ENCODE results near the gene KTN1.

Gene KTN1

DNA sequence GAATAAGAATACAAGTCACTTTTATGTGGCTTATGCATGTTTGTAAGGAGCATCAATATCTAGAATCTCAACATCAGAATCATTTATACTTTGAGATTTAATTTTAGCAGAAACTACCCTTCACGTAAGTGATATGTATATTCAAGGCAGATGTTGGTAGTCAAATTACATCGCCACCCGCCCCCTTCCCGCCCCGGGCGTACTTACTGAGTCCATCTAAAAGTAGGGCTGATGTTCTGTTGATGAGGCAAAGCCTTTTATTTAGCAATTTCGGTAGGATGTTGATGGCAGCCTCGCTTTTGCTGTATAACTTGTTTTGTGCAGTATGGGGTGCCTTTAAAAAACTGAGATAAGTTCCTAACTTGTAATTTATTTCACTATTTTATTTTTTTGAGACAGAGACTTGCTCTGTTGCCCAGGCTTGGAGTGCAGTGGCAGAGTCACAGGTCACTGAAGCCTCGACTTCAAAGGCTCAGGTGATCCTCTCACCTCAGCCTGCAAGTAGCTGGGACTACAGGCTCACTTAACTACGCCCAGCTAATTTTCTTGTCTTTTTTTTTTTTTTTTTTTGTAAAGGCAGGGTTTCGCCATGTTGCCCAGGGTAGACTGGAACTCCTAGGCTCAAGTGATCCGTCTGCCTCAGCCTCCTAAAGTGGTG is 30.8 kb downstream of the KTN1 start:
- no peak for DNase-seq (ENCODE audit: low read depth in 2 of 2)

DNA sequence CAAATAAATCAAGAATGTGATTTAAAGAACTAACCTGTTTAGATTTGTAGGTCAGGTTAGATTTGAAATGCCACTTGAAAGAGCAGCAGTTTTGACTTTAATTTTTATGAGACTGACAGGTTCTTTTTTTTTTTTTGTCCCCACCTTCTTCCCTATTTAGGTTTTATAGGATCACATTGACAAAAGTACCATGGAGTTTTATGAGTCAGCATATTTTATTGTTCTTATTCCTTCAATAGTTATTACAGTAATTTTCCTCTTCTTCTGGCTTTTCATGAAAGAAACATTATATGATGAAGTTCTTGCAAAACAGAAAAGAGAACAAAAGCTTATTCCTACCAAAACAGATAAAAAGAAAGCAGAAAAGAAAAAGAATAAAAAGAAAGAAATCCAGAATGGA is 31.9 kb downstream of the KTN1 start:
- no peak for DNase-seq (ENCODE audit: low read depth in 2 of 2)

DNA sequence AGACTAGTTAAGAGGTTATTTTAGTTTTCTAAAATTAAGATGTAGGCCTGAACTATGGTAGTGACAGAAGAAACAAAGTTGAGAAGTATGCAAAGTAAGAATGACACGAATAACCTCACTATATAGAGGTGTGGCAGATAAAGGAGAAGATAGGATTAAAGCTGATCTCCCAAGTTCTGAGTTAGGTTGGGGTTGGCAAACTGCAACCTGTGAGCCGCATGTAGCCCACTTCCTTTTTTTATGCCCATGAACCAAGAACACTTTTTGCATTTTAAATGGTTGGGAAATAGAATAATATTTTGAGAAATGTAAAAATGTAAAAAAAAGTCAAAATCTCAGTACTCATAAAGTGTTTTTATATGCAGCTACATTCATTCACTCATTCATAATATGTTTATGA is 34.3 kb downstream of the KTN1 start:
- no peak for DNase-seq (ENCODE audit: low read depth in 2 of 2)

DNA sequence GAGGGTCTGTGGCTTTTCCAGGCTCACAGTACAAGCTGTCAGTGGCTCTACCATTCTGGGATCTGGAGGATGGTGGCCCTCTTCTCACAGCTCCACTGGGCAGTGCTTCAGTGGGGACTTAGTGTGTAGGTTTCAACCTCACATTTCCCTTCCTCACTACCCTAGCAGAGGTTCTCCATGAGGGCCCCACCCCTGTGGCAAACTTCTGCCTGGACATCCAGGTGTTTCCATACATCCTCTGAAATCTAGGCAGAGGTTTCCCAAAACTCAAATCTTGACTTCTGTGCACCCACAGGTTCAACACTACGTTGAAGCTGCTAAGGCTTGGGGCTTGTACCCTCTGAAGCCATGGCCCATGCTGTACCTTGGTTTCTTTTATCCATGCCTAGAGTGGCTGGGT is 40.3 kb downstream of the KTN1 start:
- no peak for DNase-seq (ENCODE audit: low read depth in 2 of 2)

DNA sequence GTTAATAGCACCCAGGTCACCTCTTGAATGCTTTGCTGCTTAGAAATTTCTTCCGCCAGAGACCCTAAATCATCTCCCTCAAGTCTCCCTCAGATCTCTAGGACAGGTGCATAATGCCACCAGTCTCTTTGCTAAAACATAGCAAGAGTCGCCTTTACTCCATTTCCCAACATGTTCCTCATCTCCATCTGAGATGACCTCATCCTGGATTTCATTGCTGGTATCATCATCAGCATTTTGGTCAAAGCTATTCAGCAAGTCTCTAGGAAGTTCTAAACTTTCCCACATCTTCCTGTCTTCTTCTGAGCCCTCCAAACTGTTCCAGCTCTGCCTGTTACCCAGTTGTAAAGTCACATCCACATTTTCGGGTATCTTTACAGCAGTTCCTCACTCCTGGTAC is 41.0 kb downstream of the KTN1 start:
- no peak for DNase-seq (ENCODE audit: low read depth in 2 of 2)

DNA sequence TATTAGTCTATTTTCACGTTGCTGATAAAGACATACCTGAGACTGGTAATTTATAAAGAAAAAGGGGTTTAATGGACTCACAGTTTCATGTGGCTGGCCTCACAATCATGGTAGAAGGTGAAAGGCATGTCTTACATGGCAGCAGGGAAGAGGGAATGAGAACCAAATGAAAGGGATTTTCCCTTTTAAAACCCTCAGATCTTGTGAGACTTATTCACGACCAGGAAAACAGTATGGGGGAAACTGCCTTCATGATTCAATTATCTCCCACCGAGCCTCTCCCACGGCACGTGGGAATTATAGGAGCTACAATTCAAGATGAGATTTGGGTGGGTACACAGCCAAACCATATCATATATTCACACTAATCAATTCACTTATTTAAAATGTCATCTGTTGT is 41.4 kb downstream of the KTN1 start:
- no peak for DNase-seq (ENCODE audit: low read depth in 2 of 2)

DNA sequence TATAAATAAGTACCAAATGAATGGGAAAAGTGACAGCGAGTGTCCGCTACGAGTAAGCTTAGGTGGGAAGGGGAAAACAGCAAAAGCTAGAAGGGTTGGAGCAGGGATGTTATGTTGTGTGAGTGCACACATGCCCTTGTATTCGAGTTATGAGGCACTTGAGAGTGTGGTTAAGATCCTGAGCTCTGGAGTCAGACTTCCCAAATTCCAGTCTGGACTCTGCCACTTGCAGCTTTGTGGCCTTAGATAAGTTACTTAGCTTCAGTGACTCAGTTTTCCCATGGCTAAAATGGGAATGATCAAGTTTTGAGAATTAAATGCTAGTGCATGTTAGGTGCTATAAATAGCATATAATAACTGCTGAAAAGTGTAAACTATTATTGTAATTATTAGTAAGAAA is 44.9 kb downstream of the KTN1 start:
- DNase-seq (ENCODE audit: low read depth in 2 of 2): no peak

DNA sequence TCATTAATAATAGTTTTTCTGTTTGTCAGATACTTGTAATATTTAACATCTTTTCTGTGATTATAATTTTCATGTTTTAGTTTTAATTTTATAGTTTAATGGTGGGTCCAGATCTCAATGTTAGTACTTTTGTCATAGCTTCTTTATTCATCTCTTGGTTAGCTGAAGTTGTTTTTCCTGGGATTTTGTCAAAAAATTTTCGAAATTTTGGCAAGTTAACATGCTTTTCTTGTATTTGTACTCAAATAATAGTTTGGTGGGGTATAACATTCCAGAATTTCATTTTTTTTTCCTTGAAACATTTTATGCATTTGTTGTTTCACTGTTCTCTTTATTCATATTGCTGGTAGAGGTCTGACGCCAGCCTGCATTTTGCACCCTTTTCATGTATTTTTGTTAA is 45.5 kb downstream of the KTN1 start:
- no peak for DNase-seq (ENCODE audit: low read depth in 2 of 2)

DNA sequence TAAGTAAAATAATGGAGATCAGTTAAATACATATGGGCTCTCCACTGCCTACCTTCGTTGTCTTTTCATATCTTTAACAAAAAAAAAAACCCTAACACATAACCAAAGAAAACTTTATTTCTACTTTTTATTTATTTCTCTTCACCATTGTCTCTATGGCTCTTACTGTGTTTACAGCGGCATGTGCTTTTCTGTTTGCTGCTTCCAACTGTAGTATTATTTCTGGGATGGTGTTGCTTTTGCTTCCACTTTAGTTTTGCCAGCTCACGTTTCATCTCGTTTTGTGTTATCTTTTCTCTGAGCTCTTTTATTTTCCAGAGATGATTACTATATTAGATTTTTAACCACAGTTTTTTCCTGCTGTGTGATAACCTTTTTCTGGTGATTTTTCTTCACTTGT is 46.1 kb downstream of the KTN1 start:
- no peak for DNase-seq (ENCODE audit: low read depth in 2 of 2)

DNA sequence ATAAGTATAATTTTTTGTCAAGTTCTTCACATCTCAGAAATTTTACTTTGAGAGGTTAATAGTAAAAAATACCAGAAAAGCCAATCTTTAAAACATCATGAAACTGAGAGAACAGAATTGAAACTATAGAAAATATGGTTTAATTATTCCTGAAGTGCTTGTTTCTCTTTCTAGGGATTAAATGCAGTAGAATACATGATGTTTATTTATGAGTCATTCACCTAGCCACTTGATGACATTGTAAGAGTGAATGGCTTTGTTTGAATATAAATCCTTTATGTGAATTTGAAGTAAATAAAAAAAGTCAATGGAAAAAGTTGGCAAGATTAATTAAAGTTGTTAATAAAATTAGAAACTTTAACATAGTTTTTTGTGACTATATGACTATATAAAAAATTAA is 48.4 kb downstream of the KTN1 start:
- no peak for DNase-seq (ENCODE audit: low read depth in 2 of 2)

DNA sequence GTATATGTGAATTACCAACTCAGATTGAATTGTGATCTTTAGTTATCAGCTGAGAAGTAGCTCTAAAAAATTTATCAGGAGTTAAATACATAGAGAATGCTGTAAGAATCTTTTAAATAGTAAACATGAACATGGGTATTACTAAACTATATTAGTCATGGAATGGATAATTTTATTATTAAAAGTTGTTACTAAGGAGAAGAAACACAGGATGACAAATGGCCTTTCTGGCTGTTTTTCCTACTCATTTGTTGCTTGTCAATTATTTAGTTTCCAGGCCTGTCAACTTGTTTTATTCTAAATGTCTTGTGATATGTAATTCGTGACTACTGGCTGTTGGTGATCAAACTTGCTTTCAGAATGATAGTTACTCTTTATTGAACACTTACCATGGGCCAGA is 58.7 kb downstream of the KTN1 start:
- DNase-seq (ENCODE audit: low read depth in 2 of 2): no peak

DNA sequence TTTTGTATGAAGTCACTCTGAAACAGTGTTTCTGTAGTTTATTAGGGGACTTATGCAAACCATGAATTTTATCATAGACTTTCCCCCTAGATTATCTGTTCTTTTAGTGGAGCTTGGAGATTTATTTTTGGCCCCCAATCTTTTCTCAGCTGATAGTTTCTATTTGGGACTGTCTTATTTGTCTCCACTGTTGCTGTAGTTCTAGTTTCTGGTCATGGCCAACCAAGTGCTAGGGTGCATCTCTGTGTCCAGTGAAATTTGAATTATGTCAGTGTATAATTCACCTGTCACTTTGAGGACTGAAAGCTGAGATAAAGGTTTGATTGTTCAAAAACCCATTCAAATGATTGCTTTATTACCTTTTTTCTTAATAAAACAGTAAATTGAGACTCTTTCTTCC is 61.3 kb downstream of the KTN1 start:
- no peak for DNase-seq (ENCODE audit: low read depth in 2 of 2)

DNA sequence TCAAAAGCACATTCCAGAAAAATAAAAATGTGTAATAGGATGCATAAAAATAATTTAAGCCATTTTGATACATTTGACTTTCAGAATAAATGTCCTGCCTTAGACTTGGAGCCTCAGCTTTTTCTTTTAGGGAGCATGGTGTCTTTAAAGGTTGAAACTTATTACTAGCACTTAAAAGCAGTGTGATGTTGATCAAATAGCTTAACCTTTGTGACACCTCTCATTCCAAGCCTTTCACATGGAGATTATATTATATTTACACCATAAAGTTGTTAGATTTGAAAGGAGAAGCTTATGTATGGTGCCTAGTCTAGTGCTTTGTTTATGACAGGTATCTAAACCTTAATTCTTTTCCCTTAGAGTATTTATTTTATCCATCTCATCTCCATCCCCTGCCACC is 61.9 kb downstream of the KTN1 start:
- DNase-seq (ENCODE audit: low read depth in 2 of 2): no peak

DNA sequence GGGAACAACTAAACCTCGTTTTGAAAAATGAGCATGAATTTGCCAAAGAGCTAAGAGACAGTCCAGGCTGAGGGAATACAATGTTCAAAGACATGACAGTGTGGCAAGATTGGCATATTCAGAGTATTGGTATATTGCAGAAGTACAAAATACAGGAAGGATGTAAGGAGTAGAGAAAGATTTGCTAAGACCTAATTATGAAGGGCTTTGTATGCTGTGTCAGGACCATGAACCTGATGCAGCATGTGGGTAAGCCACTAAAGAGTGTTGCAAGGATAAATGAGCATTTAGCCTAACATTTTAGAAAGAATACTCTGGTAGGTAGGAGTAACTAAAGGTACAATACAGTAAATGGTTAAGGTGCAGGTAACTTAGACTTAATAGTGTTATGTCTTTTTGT is 65.1 kb downstream of the KTN1 start:
- DNase-seq (ENCODE audit: low read depth in 2 of 2): no peak

DNA sequence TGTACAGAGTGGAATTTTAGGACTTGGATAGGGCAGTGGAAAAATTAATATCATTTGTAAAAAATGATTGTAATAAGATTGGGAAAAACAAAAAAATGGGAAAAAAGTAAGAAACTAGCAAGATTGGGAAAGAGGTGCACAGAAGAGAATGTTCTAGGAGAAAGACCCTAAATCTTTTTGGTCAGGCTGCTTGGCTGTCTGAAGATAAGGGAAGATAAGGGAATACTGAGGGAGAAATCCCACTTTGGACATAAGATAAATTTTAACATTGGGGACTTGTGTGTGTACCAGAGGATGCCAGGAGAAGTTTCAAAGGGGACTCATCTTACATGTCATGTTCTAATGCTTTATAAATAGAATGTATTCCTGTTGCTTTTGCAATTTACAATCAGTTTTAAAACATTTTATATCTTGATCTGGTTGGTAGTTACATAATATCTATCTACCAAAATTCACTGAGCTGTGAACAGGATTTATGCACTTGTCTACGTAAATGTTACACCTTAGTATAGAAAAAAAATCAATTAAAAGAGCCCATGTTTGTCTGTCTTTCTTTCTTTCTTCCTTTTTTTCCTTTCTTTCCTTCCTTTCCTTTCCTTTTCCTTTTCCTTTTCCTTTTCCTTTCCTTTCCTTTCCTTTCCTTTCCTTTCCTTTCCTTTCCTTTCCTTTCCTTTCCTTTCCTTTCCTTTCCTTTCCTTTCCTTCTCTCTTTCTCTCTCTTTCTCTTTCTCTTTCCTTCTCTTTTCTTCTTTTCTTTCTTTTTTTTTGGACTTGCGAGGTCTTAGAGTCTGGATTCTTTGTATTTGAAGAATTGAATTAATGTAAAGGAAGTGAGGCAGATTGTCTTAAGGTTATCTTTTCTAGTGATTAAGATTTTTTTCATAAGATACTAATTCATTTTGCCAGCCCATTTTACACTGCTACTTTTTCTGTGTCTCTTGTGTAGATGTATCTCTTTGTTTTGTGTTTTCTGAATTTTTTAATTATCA is 66.1 kb downstream of the KTN1 start:
- no peak for DNase-seq (ENCODE audit: low read depth in 2 of 2)

DNA sequence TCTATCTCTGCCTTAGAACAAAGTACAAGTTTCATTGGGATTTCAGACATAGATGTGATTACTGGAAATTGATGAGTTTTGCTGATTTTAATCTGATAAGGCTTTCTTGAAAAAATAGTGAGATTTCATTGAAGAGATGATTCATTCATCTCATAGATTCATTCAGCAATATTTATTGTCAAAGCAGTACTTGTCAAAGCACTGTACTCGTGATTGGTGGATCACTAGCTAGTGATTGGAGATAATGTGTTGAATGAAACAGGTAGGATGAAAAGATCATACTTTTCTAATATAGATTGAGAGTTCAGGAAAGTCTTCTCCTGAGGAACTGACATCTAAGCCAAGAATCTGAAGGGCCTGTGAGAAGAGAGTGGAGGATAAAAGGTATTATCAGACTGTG is 71.0 kb downstream of the KTN1 start:
- DNase-seq (ENCODE audit: low read depth in 2 of 2): no peak

DNA sequence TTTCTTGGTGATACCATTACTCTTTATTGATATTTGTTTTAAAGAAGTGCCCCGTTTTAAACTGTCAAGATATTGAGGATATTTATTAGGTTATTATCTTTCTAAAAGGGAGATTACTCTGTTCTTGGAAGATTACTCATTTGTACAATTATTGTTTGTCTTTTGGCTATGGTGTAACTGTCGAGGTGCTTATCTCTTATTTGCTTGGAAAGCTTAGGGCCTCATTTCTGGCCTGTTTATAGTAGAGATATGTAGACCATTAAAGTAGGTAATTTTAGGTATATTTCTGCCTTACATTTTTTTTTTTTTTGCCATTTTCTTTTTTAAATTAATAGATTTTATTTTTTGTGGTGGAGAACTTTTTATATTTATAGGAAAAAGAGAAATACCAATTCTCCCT is 74.2 kb downstream of the KTN1 start:
- no peak for DNase-seq (ENCODE audit: low read depth in 2 of 2)

DNA sequence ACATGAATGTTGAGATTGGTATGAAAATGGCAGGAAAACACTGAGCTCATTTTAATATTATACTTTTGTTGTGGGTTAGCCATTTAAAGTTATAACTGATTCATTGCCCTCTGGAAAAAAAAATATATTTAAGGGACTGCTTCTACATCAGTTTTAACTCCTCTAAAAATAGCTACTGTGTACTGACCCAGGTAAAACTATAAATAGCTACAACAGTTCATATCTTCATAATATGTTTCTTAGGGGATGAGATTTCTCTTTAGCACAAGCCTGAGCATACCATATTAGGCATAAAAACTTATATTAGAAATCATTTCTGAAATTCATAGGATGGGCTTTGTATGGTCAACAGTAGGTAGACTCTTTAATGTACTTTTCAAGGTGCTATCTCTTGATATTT is 81.0 kb downstream of the KTN1 start:
- DNase-seq (ENCODE audit: low read depth in 2 of 2): no peak

DNA sequence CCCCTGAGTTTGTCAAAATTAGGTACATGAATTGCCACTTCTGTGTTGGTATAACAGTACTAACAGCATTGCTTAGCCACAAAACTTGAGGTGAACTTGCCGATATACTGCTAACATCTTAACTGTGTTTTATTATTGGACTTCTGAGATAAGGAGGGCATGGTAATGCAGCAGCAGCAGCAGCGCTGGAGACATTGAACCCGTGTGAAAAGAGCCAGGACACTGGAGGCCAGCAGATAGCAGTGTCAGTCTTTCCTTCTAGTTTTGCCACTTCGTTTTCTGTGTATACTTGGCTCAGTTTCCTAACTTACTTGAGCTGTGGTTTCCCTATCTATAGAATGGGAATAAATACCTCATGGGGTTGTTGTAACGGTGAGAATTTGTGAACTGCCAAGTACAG is 82.7 kb downstream of the KTN1 start:
- DNase-seq (ENCODE audit: low read depth in 2 of 2): no peak

DNA sequence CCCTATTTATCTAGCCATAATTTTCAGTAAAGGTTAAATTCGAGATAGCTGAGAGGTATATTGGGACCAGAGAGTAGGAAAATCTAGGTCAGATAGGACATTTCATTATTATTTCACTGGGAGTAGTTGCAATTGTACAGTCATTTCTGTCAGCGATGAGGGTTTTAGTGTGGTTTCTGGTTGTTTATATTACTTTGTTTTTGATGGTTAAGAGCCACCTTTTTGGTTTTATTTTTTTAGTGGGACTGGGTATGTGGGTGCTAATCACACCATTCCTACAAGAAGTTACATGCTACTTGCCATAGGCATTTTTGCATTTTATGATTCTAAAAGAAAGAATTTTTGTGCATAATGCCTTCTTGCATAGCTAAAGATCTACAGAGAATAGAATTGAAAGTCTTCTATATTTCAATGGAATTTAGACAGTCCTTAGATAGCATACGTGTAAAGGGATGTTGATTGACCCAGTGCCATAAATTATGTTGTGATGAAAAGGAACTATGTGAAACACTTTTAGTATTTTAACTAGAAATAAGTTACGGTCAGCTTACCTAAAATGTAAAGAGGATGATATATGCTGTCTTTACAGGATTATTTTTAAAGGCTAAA is 85.2 kb downstream of the KTN1 start:
- DNase-seq (ENCODE audit: low read depth in 2 of 2): no peak

DNA sequence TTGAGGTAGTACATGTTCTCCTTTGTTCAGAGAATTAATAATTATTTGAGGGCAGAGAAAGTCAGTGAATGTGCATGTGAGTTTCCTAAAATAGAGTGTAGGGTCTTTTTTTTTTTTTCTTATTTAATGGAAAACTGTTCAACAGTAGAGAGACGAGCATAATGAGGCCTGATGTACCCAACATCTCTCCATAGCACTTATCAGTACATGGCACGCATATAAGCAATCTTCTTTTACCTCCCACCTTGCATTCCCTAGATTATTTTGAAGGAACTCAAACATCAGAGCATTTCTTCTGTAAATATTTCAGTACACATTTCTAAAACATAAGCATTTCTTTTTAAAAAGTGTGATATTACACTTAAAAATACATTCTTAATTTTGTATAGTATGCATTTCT is 87.8 kb downstream of the KTN1 start:
- DNase-seq (ENCODE audit: low read depth in 2 of 2): no peak

DNA sequence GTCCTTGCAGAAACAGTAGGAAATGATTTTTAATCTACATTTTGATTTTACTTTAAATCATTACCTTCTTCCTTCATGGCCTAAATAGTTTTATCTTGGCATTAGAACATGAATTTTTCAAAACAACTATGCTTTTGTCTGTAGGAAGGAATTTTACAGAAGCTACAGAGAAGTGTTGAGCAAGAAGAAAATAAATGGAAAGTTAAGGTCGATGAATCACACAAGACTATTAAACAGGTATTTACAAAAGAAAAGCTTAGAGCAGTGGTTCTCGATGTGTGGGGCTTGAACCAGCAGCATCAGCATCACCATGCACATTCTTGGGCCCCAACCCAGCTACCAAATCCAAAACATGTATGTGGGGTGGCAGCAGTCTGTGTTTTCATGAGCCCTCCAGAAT is 91.6 kb downstream of the KTN1 start:
- DNase-seq (ENCODE audit: low read depth in 2 of 2): no peak

DNA sequence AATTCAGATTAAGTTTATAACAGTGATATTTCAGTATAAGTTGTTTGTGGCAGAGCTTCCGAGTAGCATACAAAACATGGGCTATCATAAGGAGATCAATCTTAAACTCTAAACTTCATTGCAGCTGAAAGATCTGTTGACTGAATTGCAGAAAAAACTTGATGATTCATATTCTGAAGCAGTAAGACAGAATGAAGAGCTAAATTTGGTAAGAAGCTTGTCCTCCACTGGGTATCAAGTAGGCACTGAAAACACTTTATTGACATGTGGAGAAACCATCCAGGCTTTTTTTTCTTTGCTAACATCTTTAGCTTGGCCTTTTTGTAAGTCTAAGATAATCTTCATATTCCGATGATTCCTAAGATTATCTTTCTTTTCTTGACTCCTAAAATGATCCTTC is 93.0 kb downstream of the KTN1 start:
- DNase-seq (ENCODE audit: low read depth in 2 of 2): no peak
